HCT116 (cell line): ENCODE measurements around the gene GRK2.

Source experiments
- CTCF ChIP-seq, 3 experiments: fragments of 200-600 bp in 1 of 3; sonication (generic) in 1 of 3; IDR thresholded peaks in 2 of 3; conservative IDR thresholded peaks in 1 of 3; 2 replicates each; pipeline ENCODE4 v1.5.1; 2012 to 2017; ENCODE audit warnings: low read depth in 2 of 3, low read length in 2 of 3, antibody characterized with exemption in 1 of 3, borderline replicate concordance in 1 of 3, control low read depth in 1 of 3, mild to moderate bottlenecking in 1 of 3, mixed read lengths in 1 of 3, mixed run types in 1 of 3, moderate library complexity in 1 of 3; ENCODE audit not compliant: insufficient read depth in 1 of 3
- JUND ChIP-seq: IDR thresholded peaks from 2 replicates; pipeline ENCODE4 v1.6.1; 2012
- POLR2AphosphoS5 ChIP-seq: IDR thresholded peaks from 2 replicates; pipeline ENCODE4 v1.6.1; 2011; ENCODE audit warnings: mild to moderate bottlenecking, low read depth, low read length, moderate library complexity
- RAD21 ChIP-seq: IDR thresholded peaks from 2 replicates; pipeline ENCODE4 v1.6.1; 2012; ENCODE audit warnings: low read depth, mild to moderate bottlenecking
- SP1 ChIP-seq: IDR thresholded peaks from 2 replicates; pipeline ENCODE4 v1.6.1; 2012; ENCODE audit warnings: low read depth
- TCF7L2 ChIP-seq: IDR thresholded peaks from 2 replicates; pipeline ENCODE4 v1.7.0; 2011; ENCODE audit warnings: borderline replicate concordance, inconsistent platforms; ENCODE audit not compliant: insufficient read depth, insufficient read length; ENCODE audit errors: extremely low read depth

- TF ChIP-seq JUND (no peak), POLR2AphosphoS5 (no peak), CTCF (IDR thresholded peaks at IDR 0.05 in 2 of 3, conservative IDR thresholded peaks at IDR 0.05 in 1 of 3; ENCODE audit: borderline replicate concordance in 1 of 3, insufficient read depth in 1 of 3, low read depth in 2 of 3, low read length in 2 of 3) (no peak), TCF7L2 (no peak), SP1 (no peak), RAD21 (no peak)
These were observed 19.5 kb downstream of the GRK2 start for GRCh38 chr11:67285541-67286498.
